GM12801 (cell line): ENCODE results near the gene TSEN15.

Source experiments
- CTCF ChIP-seq: IDR thresholded peaks from one replicate; pipeline ENCODE4 v1.5.1; 2011; ENCODE audit warnings: control low read depth; ENCODE audit not compliant: insufficient read length; ENCODE audit errors: extremely low read depth

The TSEN15 gene

DNA sequence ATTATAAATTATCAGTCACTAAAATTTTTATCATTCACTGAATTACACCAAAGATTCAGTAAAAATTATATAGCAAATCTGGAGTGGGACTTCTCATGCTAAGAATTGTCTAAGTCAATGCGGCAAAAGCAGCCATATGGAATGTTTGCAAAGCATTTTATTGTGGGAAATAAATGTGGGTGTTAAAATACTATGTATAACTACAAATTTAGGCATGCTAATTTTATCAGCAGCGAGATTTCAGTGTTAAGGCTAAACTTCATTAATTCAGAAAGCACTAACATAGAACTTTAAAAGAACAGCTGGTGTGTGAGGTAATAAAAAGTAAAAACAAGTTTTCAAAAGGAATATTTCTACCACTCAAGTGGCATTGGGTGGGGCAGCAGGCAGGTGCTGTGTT lies 35.4 kb upstream of the TSEN15 start:
- TF ChIP-seq CTCF, result no peak

DNA sequence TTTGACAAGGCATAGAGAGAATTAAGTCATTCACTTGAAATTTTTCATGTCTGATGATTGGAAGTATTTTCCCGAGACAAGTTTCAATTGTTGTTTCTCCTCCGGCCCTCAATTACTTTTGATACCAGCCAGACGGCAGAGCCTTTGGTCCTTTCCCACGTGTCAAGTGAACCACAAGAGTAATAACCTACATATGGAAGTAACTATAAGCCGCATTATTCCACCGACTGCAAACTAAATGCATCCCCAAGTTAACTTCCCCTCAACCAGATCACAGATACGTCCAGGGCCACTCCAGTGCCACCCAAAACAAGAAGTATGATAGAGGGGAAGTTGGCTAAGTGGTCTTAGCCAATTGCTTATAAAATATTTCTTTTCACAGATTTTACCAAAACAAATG lies 34.2 kb upstream of the TSEN15 start:
- no peak for TF ChIP-seq CTCF

- no peak for TF ChIP-seq CTCF
Observed at GRCh38 chr1:184018622-184019021, 32.9 kb upstream of the TSEN15 start.

DNA sequence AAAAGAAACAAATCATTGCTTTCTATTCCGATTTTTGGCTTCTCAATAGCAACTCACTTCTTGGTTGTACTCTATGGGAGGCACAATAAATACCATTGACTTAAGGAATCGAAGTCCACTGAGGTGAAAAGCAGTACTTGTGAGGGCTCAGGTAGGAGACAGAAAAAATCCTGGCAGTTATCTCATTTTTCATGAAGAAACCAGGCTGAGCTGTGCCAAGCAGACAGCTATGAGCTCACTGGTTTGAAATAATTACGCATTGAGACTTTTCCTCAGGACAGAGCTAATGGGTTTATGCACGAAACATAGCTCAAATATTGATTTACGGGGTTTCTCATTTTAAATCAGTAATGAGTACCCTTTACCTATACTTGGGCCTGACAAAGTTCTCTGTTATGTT lies 32.5 kb upstream of the TSEN15 start:
- TF ChIP-seq CTCF, result no peak

DNA sequence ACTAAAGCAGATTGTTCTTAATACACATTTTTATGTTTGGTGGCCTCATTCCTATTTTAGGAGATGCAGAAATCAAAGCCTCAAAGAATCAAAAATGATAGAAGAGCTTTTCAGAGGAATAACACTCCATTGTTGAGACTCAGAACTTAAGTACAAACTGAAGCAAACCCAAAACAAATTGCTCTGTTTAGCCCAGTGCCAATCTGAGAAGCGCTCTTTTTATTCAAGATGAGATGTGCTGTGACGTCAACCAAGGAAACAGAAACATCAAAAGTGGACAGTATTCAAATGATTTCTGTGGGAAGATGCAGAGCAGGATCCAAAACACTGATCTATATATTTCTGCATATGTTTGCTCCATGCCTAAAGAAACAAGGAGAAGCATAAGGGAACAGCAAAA lies 32.0 kb upstream of the TSEN15 start:
- no peak for TF ChIP-seq CTCF

GRCh38 chr1:184020328-184020727 lies 31.2 kb upstream of the TSEN15 start:
- TF ChIP-seq CTCF, result no peak

GRCh38 chr1:184020855-184021254 lies 30.7 kb upstream of the TSEN15 start:
- no peak for TF ChIP-seq CTCF

DNA sequence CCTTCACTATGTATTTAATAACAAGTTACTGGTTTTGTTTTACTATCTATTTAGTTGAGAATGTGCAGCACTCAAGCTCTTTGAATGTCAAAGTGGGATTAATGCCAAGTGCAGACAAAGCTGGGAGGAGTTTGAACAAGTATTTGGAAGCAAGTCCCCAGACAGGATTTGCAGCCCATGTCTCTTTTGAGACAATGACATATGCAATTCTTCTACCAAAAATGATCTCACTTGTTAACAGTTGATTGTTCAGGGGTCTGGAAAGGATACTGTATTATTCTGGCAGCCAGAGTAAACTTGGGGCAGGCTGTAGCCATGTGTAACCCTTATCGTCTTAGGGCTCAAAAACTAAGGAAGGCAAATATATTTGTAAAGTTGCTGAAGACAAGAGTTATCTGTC lies 29.8 kb upstream of the TSEN15 start:
- TF ChIP-seq CTCF, result no peak
